IMR-90 (cell line): ENCODE data around the gene HLA-DPA1.

Source experiments
- BHLHE40 ChIP-seq: fragments of 150-350 bp; IDR thresholded peaks from 2 replicates; pipeline ENCODE4 v1.6.1; 2016; ENCODE audit warnings: mild to moderate bottlenecking, low read depth, low read length
- CEBPB ChIP-seq: IDR thresholded peaks from 2 replicates; pipeline ENCODE4 v1.6.1; 2012; ENCODE audit warnings: low read depth, low read length, improper control_type of control experiment
- CHD1 ChIP-seq: IDR thresholded peaks from 2 replicates; pipeline ENCODE4 v1.6.1; 2012; ENCODE audit warnings: low read depth, low read length, improper control_type of control experiment
- FOS ChIP-seq: fragments of 150-350 bp; IDR thresholded peaks from 2 replicates; pipeline ENCODE4 v1.6.1; 2016; ENCODE audit warnings: low read depth, low read length
- MAFK ChIP-seq: IDR thresholded peaks from 2 replicates; pipeline ENCODE4 v1.6.1; 2012; ENCODE audit warnings: low read depth, low read length, improper control_type of control experiment
- MAZ ChIP-seq: IDR thresholded peaks from 2 replicates; pipeline ENCODE4 v1.6.1; 2012; ENCODE audit warnings: low read depth, mild to moderate bottlenecking, low read length, improper control_type of control experiment, moderate library complexity, borderline replicate concordance
- MXI1 ChIP-seq: IDR thresholded peaks from 2 replicates; pipeline ENCODE4 v1.6.1; 2012; ENCODE audit warnings: low read depth, mild to moderate bottlenecking, low read length, moderate library complexity, borderline replicate concordance
- NFE2L2 ChIP-seq: fragments of 150-350 bp; IDR thresholded peaks from 2 replicates; pipeline ENCODE4 v1.6.1; 2016; ENCODE audit warnings: low read depth, mild to moderate bottlenecking, low read length
- POLR2A ChIP-seq: IDR thresholded peaks from 2 replicates; pipeline ENCODE4 v1.6.1; 2012; ENCODE audit warnings: mild to moderate bottlenecking, low read depth, low read length
- RAD21 ChIP-seq: IDR thresholded peaks from 2 replicates; pipeline ENCODE4 v1.6.1; 2012; ENCODE audit warnings: low read length, improper control_type of control experiment
- RFX5 ChIP-seq: IDR thresholded peaks from 2 replicates; pipeline ENCODE4 v1.8.0; 2012; ENCODE audit warnings: low read depth, mild to moderate bottlenecking, low read length, moderate library complexity
- SMC3 ChIP-seq: fragments of 150-350 bp; IDR thresholded peaks from 2 replicates; pipeline ENCODE4 v1.6.1; 2016; ENCODE audit warnings: low read depth, mild to moderate bottlenecking, antibody characterized with exemption, low read length, moderate library complexity
- TF ChIP-seq, protein P1 (sequence below): conservative IDR thresholded peaks from 2 replicates; pipeline ENCODE4 v1.5.1; 2012; ENCODE audit warnings: mild to moderate bottlenecking, low read depth, low read length, improper control_type of control experiment

GRCh38 chr6:33078919-33079521 lies 5.6 kb upstream of the HLA-DPA1 start:
- TF ChIP-seq CEBPB (no peak), POLR2A (no peak), MXI1 (no peak), NFE2L2 (no peak), SMC3 (no peak), RAD21 (no peak), RFX5 (no peak), CHD1 (no peak), FOS (no peak), BHLHE40 (no peak), MAFK (no peak), MAZ (no peak)
- TF ChIP-seq, protein P1, sequence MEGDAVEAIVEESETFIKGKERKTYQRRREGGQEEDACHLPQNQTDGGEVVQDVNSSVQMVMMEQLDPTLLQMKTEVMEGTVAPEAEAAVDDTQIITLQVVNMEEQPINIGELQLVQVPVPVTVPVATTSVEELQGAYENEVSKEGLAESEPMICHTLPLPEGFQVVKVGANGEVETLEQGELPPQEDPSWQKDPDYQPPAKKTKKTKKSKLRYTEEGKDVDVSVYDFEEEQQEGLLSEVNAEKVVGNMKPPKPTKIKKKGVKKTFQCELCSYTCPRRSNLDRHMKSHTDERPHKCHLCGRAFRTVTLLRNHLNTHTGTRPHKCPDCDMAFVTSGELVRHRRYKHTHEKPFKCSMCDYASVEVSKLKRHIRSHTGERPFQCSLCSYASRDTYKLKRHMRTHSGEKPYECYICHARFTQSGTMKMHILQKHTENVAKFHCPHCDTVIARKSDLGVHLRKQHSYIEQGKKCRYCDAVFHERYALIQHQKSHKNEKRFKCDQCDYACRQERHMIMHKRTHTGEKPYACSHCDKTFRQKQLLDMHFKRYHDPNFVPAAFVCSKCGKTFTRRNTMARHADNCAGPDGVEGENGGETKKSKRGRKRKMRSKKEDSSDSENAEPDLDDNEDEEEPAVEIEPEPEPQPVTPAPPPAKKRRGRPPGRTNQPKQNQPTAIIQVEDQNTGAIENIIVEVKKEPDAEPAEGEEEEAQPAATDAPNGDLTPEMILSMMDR, result no peak
